Esophagus muscularis mucosa (tissue), 4 donors: ENCODE data around the gene F7.

Experiments used
- EP300 ChIP-seq: sonication (generic); formaldehyde crosslinking; IDR thresholded peaks from one replicate; pipeline ENCODE4 v1.6.1; 2017; ENCODE audit warnings: antibody characterized with exemption
- POLR2A ChIP-seq: fragments of 450-650 bp; IDR thresholded peaks from one replicate; pipeline ENCODE4 v1.6.1; 2017; ENCODE audit warnings: antibody characterized with exemption, moderate library complexity, mild to moderate bottlenecking, low read depth
- POLR2AphosphoS5 ChIP-seq, 2 donors: sonication (generic); formaldehyde crosslinking; IDR thresholded peaks; one replicate each; pipeline ENCODE4 v1.6.1; 2017; ENCODE audit warnings: antibody characterized with exemption in 2 of 2
- TF ChIP-seq, protein P1 (sequence below), 3 experiments: fragments of 200-600 bp in 2 of 3; fragments of 450-650 bp in 1 of 3; sonication (generic) in 2 of 3; IDR thresholded peaks; one replicate each; pipeline ENCODE4 v1.5.1; 2017 to 2019; ENCODE audit warnings: antibody characterized with exemption in 3 of 3, mild to moderate bottlenecking in 2 of 3, moderate library complexity in 1 of 3

DNA sequence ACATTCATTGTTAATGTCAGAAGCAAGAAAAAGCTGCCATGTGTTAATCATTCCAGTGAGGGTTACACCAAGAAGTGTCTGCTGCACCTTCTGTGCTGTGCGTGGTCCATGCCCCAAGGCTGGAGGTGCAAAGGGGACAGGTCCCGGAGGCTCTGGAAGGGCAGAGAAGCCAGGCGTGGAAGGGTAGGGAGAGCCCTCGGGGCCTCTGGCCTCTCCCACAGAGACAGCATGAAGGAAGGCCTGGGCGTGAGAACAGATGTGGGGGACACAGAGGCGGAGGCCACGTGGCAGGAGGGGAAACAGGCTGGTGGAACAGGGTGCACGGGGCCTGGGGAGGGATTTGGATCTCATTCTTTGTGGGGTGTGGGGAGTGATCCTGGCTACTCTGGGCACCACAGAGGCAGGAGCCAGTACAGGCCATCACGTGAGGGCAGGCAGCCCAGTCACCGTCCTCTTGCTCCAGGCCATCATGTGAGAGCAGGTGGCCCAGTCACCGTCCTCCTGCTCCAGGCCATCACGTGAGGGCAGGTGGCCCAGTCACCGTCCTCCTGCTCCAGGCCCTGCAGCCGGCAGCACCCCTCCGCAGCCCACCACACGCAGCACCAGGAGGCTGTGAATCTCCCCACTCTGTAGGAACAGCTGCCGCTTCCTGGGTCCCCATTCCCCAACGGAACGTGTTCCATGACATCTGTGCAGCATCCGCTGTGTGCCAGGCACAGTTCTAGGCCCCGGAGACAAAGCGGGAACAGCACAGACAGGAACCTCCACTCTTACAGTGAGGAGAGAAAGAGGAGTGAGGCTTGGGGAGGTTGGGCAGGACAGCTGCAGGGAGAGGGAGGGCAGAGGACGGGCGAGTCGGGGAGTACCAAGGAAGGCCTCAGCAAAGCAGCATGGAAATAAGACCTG is 10.2 kb upstream of the F7 start:
- TF ChIP-seq, protein P1, sequence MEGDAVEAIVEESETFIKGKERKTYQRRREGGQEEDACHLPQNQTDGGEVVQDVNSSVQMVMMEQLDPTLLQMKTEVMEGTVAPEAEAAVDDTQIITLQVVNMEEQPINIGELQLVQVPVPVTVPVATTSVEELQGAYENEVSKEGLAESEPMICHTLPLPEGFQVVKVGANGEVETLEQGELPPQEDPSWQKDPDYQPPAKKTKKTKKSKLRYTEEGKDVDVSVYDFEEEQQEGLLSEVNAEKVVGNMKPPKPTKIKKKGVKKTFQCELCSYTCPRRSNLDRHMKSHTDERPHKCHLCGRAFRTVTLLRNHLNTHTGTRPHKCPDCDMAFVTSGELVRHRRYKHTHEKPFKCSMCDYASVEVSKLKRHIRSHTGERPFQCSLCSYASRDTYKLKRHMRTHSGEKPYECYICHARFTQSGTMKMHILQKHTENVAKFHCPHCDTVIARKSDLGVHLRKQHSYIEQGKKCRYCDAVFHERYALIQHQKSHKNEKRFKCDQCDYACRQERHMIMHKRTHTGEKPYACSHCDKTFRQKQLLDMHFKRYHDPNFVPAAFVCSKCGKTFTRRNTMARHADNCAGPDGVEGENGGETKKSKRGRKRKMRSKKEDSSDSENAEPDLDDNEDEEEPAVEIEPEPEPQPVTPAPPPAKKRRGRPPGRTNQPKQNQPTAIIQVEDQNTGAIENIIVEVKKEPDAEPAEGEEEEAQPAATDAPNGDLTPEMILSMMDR (IDR thresholded peaks at IDR 0.05): no peak
- TF ChIP-seq POLR2AphosphoS5 (IDR thresholded peaks at IDR 0.05) (no peak), POLR2A (no peak), EP300 (no peak)
